C4-2B (cell line): ENCODE data around the gene KLHL22.

Experiments used
- ZFX ChIP-seq: fragments of 450-650 bp; IDR thresholded peaks from 2 replicates; pipeline ENCODE4 v1.6.1; 2017
- TF ChIP-seq, protein P1 (sequence below): fragments of 450-650 bp; conservative IDR thresholded peaks from 2 replicates; pipeline ENCODE4 v1.5.1; 2017; ENCODE audit warnings: mild to moderate bottlenecking

DNA sequence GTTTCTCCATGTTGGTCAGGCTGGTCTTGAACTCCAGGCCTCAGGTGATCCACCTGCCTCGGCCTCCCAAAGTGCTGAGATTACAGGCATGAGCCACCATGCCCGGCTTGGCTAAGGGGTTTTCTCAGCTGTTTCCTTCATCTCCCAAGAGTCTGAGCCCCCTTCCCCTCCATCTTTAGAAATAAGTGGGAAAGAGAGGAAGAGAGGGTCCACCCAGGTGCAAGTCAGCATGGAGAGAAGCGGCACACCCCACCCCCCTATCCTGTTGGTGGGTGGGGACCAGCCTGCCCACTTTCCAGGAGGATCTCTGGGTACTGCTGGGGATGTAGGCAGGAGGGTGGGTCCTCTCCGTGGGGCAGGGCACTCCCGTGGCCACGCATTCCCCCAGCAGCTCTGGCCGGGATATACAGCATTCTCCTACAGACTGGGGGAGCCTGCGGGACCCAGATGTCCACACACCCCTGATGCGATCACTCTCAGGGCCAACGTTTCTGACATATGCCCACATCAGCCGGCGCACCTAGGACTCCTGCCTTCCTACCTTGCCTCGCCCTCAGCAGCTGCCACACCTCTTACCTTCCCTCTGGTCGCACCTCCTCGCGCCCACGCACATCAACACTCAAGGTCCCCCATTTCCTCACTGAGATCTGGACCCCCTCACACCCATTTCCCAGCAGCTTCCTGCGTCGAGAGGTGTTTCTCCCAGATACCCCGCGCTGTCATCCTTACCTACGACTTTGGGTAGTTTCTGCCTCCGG, 66.9 kb downstream of the KLHL22 start:
- TF ChIP-seq, protein P1, sequence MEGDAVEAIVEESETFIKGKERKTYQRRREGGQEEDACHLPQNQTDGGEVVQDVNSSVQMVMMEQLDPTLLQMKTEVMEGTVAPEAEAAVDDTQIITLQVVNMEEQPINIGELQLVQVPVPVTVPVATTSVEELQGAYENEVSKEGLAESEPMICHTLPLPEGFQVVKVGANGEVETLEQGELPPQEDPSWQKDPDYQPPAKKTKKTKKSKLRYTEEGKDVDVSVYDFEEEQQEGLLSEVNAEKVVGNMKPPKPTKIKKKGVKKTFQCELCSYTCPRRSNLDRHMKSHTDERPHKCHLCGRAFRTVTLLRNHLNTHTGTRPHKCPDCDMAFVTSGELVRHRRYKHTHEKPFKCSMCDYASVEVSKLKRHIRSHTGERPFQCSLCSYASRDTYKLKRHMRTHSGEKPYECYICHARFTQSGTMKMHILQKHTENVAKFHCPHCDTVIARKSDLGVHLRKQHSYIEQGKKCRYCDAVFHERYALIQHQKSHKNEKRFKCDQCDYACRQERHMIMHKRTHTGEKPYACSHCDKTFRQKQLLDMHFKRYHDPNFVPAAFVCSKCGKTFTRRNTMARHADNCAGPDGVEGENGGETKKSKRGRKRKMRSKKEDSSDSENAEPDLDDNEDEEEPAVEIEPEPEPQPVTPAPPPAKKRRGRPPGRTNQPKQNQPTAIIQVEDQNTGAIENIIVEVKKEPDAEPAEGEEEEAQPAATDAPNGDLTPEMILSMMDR: no peak
- TF ChIP-seq ZFX: no peak
